T-helper 22 cell (primary cell): ENCODE results near the gene CCDC27.

Experiments
- DNase-seq: peaks from one replicate; pipeline ENCODE4 v3.0.0-alpha.2; 2020; ENCODE audit warnings: low read depth

CCDC27 gene

GRCh38 chr1:3752400-3752945 lies at the start of gene CCDC27:
Gene CCDC27, plus strand, starts transcription at chr1:3752450. Its CDS starts 32 bp downstream, at chr1:3752482.
- no peak for DNase-seq

- no peak for DNase-seq
Measured at GRCh38 chr1:3702528-3702927, 49.7 kb upstream of the CCDC27 start.

GRCh38 chr1:3702990-3703728 lies 49.1 kb upstream of the CCDC27 start:
- no peak for DNase-seq

- no peak for DNase-seq
Measured at GRCh38 chr1:3703786-3704371, 48.4 kb upstream of the CCDC27 start.

- DNase-seq, result no peak
Measured at GRCh38 chr1:3705341-3705950, 46.8 kb upstream of the CCDC27 start.

GRCh38 chr1:3706651-3707297 lies 45.5 kb upstream of the CCDC27 start:
- no peak for DNase-seq

- DNase-seq, result no peak
Measured at GRCh38 chr1:3707298-3707938, 44.8 kb upstream of the CCDC27 start.

- no peak for DNase-seq
Measured at GRCh38 chr1:3707939-3708328, 44.3 kb upstream of the CCDC27 start.

GRCh38 chr1:3708791-3709190 lies 43.5 kb upstream of the CCDC27 start:
- DNase-seq, result no peak

- no peak for DNase-seq
Measured at GRCh38 chr1:3710251-3710650, 42.0 kb upstream of the CCDC27 start.

- no peak for DNase-seq
Measured at GRCh38 chr1:3711381-3711779, 40.9 kb upstream of the CCDC27 start.

GRCh38 chr1:3711780-3712451 lies 40.3 kb upstream of the CCDC27 start:
- no peak for DNase-seq

GRCh38 chr1:3712573-3713535 lies 39.4 kb upstream of the CCDC27 start:
- no peak for DNase-seq

- DNase-seq, result no peak
Measured at GRCh38 chr1:3713840-3714239, 38.4 kb upstream of the CCDC27 start.

GRCh38 chr1:3714284-3714741 lies 37.9 kb upstream of the CCDC27 start:
- DNase-seq, result no peak

GRCh38 chr1:3714814-3715213 lies 37.4 kb upstream of the CCDC27 start:
- DNase-seq, result no peak

GRCh38 chr1:3716351-3716750 lies 35.9 kb upstream of the CCDC27 start:
- no peak for DNase-seq

GRCh38 chr1:3717041-3717714 lies 35.1 kb upstream of the CCDC27 start:
- DNase-seq, result no peak

GRCh38 chr1:3717715-3718601 lies 34.3 kb upstream of the CCDC27 start:
- DNase-seq, result no peak
